GM12874 (cell line): Measurements from ENCODE around the gene NEB.

Source experiments
- CTCF ChIP-seq: IDR thresholded peaks from 2 replicates; pipeline ENCODE4 v1.5.1; 2011; ENCODE audit warnings: low read depth, mild to moderate bottlenecking, control low read depth, low read length, moderate library complexity; ENCODE audit not compliant: insufficient read depth

NEB gene

GRCh38 chr2:151616760-151617339, 117.4 kb downstream of the NEB start:
- no peak for TF ChIP-seq CTCF

GRCh38 chr2:151614606-151615306, 119.5 kb downstream of the NEB start:
- no peak for TF ChIP-seq CTCF

- TF ChIP-seq CTCF: no peak
Observed at GRCh38 chr2:151614159-151614558, 120.1 kb downstream of the NEB start.

GRCh38 chr2:151611351-151611750, 122.9 kb downstream of the NEB start:
- no peak for TF ChIP-seq CTCF

- TF ChIP-seq CTCF: no peak
Observed at GRCh38 chr2:151610310-151610709, 124.0 kb downstream of the NEB start.

GRCh38 chr2:151609705-151610104, 124.6 kb downstream of the NEB start:
- no peak for TF ChIP-seq CTCF

GRCh38 chr2:151577116-151577515, 157.2 kb downstream of the NEB start:
- no peak for TF ChIP-seq CTCF
